ENCODE measurements around the gene C20orf144.
"Not testable (repeated sequence)": the region's sequence is repeated elsewhere in the genome, so short reads cannot be mapped to it uniquely, and the experiment has no call there.

C20orf144 gene

GRCh38 chr20:33627577-33628216, 34.4 kb upstream of the C20orf144 start:
- Histone ChIP-seq H3K4me3 (replicated peaks; ENCODE audit: low read depth, low read length) (no peak overlapping the region), H3K36me3 (ENCODE audit: control insufficient read depth, insufficient read depth, low read length) (peaks cover 10% of the 10 kb centered on the region), H3K27me3 (replicated peaks; ENCODE audit: control insufficient read depth, insufficient read depth, low read length) (no peaks in the 10 kb centered on the region)
- no peak for TF ChIP-seq CTCF (IDR thresholded peaks at IDR 0.05; ENCODE audit: insufficient read depth, low read length, poor library complexity, severe bottlenecking)
- DNase-seq (ENCODE audit: extremely low read depth, insufficient read length): no peak

- H3K36me3 ChIP-seq (ENCODE audit: control insufficient read depth, insufficient read depth, low read length): peaks cover 6% of the 10 kb centered on the region
These were observed 32.6 kb upstream of the C20orf144 start for GRCh38 chr20:33629533-33629932.

GRCh38 chr20:33629979-33630378, 32.1 kb upstream of the C20orf144 start:
- Histone ChIP-seq H3K4me3 (replicated peaks; ENCODE audit: low read depth, low read length) (no peak overlapping the region), H3K36me3 (ENCODE audit: control insufficient read depth, insufficient read depth, low read length) (peaks cover 4% of the 10 kb centered on the region), H3K27me3 (replicated peaks; ENCODE audit: control insufficient read depth, insufficient read depth, low read length) (no peaks in the 10 kb centered on the region)
- no peak for DNase-seq (ENCODE audit: extremely low read depth, insufficient read length)
- TF ChIP-seq CTCF (IDR thresholded peaks at IDR 0.05; ENCODE audit: insufficient read depth, low read length, poor library complexity, severe bottlenecking): no peak

More at GRCh38 chr20:33629533-33629932, 32.6 kb upstream of the C20orf144 start:
- Histone ChIP-seq H3K4me3 (replicated peaks; ENCODE audit: low read depth, low read length) (no peak overlapping the region), H3K27me3 (replicated peaks; ENCODE audit: control insufficient read depth, insufficient read depth, low read length) (no peaks in the 10 kb centered on the region)
- DNase-seq (ENCODE audit: extremely low read depth, insufficient read length): no peak
- TF ChIP-seq CTCF (IDR thresholded peaks at IDR 0.05; ENCODE audit: insufficient read depth, low read length, poor library complexity, severe bottlenecking): no peak

GRCh38 chr20:33630507-33630906, 31.6 kb upstream of the C20orf144 start:
- DNase-seq (ENCODE audit: extremely low read depth, insufficient read length): no peak
- Histone ChIP-seq H3K27me3 (replicated peaks; ENCODE audit: control insufficient read depth, insufficient read depth, low read length) (no peaks in the 10 kb centered on the region), H3K4me3 (replicated peaks; ENCODE audit: low read depth, low read length) (no peak overlapping the region), H3K36me3 (ENCODE audit: control insufficient read depth, insufficient read depth, low read length) (peaks cover 4% of the 10 kb centered on the region)
- TF ChIP-seq CTCF (IDR thresholded peaks at IDR 0.05; ENCODE audit: insufficient read depth, low read length, poor library complexity, severe bottlenecking): no peak

GRCh38 chr20:33631910-33632309, 30.2 kb upstream of the C20orf144 start:
- H3K4me3 ChIP-seq (replicated peaks; ENCODE audit: low read depth, low read length); H3K36me3 ChIP-seq (ENCODE audit: control insufficient read depth, insufficient read depth, low read length); H3K27me3 ChIP-seq (replicated peaks; ENCODE audit: control insufficient read depth, insufficient read depth, low read length); DNase-seq (ENCODE audit: extremely low read depth, insufficient read length): not testable (repeated sequence)

GRCh38 chr20:33635341-33635740, 26.8 kb upstream of the C20orf144 start:
- H3K36me3 ChIP-seq (ENCODE audit: control insufficient read depth, insufficient read depth, low read length): peaks cover 10% of the 10 kb centered on the region
- no peaks in the 10 kb centered on the region for H3K27me3 ChIP-seq (replicated peaks; ENCODE audit: control insufficient read depth, insufficient read depth, low read length)
- no peak for TF ChIP-seq CTCF (IDR thresholded peaks at IDR 0.05; ENCODE audit: insufficient read depth, low read length, poor library complexity, severe bottlenecking)
- no peak overlapping the region for H3K4me3 ChIP-seq (replicated peaks; ENCODE audit: low read depth, low read length)
- no peak for DNase-seq (ENCODE audit: extremely low read depth, insufficient read length)

All from GM06990 (cell line).